ENCODE results near the gene ZFYVE26.

Gene ZFYVE26

DNA sequence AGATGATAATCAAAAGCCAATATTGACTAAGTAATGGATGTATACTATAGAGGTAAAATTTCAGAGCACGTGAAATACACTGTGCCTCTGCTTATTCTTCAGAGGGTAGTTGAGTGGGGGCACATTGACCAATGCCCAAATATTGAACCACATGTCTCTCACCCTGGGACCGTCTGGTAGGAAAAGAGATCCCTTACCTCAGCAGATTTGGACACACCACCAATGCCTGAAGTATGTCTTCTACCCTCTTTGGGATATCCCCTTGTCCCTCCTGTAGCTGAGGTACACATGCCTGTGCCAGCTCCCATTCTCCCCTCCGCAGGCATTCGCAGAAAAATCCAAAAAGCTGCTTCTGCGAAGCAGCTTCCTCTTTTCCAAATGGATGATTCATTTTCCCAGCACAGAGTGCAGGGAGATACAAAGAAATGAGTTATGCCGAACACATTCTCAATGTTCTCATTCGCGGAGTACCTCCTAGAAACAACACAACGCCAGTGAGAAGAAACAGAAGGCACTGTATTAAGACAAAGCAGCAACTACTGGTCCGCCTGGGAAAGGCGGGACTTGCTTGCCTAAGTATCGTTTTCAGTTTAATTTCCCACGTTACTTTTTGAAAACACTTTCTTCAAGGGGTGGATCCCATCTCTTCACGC, 691 bp downstream of the ZFYVE26 start:
- DNase-seq (ENCODE audit: low read depth in 2 of 2), result no peak

DNA sequence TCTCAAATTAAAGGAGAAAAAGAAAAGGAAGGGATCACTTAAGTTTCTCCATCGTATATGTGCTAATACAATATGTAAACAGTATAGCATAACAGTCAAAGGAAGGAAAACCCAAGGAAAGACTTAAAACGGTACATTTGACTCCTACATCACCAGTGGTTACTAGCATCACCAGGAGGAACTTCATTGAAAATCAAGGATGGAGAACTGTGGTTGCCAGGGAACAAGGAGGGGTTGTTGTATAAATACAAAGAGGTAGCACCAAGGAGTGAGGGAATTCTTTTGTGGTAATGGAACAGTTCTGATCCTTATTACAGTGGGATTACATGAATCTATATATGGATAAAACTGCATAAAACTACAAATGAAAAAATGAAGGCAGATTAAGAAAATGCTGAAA, 1.6 kb downstream of the ZFYVE26 start:
- no peak for DNase-seq (ENCODE audit: low read depth in 2 of 2)

DNA sequence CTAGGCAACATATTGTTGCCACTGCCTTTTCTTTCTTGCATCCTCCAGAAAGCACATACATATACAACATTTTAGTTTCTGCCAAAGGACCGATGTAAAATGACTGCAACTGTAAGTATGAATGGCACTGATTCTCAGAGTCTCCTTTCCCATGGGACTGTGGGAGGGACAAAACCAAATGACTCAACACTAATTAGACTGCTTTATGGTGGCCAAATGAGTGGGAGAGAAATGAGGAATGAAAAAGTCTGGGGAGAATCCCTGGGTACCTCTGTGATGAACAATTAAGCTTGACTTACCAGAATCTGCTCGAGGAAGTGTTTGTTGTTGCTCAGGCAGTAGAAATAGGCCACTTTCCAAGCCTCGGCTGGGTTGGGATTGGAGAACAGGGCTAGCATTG, 10.1 kb downstream of the ZFYVE26 start:
- DNase-seq (ENCODE audit: low read depth in 2 of 2), result no peak

DNA sequence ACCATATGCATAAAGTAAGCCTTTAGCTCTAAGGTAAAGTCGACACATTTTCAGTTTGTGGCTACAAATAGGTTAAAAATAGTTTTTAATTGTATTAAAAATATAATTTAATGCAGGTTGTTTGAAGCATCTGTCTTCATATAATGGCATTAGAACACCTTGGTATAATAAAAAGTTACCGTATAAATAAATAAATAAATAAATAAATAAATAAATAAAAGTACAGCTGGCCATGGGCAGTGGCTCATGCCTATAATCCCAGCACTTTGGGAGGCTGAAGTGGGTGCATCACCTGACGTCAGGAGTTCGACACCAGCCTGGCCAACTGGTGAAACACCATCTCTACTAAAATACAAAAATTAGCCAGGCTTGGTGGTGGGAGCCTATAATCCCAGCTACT, 15.6 kb downstream of the ZFYVE26 start:
- no peak for DNase-seq (ENCODE audit: low read depth in 2 of 2)

DNA sequence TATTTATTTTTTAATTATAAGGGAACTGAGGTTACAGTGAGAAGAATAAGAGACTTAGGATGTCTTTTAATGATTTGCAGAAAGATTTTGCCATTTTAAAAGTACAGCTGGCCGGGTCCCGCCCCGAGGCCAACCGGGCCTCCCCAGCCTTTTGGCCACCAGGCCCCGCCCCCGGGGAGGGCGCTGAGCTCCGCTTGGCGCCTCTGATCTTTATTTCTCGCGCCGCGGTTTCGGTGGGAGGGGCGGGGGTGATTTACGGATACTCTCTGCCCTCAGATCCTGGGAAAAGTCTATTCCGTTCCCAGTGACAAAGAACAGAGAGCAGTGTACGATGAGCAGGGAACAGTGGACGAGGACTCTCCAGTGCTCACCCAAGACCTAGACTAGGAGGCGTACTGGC, 17.7 kb downstream of the ZFYVE26 start:
- DNase-seq (ENCODE audit: low read depth in 2 of 2), result no peak

DNA sequence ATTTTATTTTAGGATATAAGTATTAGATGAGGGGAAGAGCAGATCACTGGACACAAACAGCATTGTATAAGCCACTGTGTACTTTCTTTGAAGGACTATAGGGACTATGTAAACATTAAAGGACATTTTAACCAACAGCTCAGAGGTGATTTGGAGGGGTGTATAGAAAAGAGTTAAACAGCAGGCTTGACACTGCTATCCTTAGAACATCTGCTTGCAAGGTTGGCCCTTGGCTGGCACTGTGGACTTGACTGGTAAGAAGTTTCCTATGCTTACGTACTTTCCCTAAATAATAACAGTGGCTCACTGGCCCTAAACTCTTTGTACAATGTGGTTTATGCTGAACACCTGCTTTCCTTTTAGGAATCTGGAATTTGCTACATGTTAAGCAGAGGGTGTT, 28.7 kb downstream of the ZFYVE26 start:
- no peak for DNase-seq (ENCODE audit: low read depth in 2 of 2)

DNA sequence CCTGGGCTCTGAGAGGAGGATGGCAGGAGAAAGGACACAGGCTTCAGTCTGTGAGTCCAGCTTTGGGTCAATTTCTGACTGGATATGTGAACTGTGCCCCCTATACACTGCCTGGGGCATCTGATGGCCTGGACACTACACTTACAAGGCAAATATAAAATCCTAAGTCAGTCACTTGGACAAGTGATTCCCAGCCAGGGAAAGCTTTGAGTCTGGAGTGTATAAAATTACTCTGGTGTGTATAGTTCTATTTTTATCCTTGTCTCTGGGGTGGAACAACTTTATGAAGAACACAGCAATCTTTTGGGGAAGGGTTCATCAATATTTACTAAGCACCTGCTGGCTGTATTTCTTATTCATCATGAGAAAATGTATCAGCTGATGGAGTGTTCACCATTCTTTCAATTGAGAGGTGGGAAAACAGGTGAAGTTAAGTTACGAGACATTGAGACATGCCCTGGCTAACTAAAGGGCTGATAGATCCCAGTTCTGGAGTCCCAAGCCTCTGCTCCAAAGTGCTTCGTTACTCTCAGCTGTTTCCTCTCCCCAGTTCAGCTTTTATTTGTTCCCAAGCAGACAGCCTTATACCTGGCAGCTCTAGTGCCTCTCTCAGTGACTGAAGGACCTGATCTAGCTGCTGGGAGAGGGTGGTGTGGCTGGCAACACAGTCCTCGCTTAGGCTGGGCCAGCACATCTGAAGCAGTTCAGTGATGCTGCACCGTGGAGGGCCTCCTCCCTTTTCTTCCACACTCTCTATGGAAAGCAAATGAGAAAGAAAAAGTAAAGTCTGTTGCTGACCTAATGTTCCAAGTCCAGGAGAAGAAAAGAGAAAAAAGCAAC, 30.9 kb downstream of the ZFYVE26 start:
- no peak for DNase-seq (ENCODE audit: low read depth in 2 of 2)

DNA sequence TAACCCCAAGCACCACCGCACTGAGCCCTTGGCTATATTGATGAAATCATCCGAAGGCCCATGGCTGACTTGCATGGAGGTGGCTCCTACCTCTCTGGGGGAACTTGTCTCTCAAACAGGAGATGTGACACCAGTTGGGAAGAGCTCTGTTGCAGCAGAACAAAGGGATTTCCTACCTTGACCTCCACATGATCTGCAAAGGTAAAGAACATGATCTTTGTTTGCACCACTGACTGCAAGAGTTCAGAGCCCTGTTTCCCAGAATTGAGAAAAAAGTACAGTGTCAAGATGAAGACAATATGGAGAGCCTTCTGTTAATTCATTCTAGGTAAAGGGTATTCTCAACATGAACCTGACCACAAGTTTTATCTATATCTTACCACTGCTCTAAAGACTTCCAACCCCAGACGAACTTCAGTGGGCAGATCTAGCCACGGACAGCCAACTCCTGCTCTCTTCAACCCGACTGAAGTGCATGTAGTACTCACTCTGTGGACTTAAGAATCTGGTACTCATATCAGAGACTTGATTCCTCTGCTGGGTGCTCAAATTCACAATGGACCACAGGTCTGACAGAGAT, 32.1 kb downstream of the ZFYVE26 start:
- no peak for DNase-seq (ENCODE audit: low read depth in 2 of 2)

DNA sequence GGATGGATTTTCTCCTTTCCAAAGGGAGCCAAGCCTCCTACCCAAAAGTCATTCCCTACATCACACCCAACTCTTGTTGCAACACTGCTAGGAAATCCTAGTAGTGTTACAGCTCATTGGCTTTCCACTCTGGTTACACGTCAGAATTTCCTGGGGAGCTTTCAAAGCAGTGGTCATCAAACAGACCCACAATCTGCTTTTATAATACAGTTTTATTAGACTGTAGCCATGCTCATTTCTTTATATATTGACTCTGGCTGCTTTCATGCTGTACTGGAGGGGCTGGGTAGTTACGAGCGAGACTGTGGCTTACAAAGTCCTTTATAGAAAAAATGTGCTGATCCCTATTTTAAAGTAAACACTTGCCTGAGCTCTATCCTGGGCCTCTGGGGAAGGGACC, 34.3 kb downstream of the ZFYVE26 start:
- no peak for DNase-seq (ENCODE audit: low read depth in 2 of 2)

DNA sequence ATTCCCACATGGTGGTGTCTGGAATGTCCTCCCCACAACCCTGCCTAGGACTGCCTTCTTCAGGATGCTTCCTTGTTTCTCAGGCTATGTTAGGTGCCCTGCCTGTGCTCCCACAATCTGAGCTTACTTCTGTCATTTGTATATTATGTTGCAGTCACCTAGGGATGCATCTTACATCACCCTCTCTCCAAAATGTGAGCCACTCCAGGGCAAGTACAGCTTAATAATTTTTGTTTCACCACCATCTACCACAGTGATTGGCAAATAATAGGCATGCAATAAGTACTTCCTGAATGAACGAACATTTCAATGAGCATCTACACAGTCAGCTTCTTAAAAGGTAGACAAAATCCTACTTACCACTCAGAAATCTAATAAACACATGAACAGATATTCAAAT, 37.6 kb downstream of the ZFYVE26 start:
- DNase-seq (ENCODE audit: low read depth in 2 of 2), result no peak

DNA sequence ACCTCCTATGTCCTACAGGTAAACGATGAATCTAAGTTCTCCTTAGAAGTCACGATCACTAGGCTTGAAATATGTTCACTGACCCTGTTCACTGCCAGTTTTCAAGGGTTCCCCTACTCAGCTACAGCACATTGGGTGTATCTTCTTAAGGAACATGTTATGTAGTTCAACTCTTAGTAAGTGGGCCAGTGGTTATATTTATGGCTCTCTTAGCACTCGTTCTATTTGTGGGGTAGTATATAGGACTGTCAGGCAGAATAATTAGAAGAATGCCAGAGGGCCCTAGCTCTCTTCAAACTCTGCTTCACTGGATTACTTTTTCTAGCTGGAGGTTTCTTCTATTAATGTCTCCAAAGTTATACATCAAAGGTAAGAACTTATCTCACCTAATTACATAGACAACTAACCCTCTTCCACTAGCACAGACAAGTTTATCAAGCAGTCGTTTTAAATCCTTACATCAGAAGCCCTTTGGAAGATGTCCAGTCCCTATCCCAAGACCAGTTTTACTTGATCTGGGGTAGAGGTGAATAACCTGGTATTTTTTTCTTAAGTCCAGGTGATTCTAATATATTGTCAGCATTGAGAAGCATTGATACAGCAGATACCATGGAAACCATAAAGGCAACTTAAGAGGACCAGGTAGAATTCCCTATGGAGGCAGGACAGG, 39.6 kb downstream of the ZFYVE26 start:
- DNase-seq (ENCODE audit: low read depth in 2 of 2), result no peak

DNA sequence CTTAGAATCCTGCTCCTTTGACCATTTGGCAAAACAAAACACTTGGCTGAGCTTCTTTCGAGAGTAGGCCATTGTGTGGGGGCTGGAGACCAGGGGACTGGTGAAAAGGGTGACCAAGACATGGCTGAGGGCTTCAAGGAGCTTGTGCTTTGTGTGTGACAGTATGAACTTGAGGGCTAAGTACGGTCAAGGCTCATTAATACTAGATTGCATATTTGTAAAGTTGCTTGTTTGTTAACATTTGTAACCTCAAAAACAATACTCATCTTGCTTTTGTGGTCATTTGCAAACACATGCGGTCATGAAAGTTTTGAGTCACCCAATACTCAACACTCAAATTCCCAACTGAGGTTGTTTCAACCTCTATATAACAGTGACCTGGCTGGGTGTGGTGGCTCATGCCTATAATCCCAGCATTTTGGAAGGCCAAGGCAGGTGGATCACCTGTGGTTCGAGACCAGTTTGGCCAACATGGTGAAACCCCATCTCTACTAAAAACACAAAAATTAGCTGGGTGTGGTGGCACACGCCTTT, 42.5 kb downstream of the ZFYVE26 start:
- DNase-seq (ENCODE audit: low read depth in 2 of 2), result no peak

DNA sequence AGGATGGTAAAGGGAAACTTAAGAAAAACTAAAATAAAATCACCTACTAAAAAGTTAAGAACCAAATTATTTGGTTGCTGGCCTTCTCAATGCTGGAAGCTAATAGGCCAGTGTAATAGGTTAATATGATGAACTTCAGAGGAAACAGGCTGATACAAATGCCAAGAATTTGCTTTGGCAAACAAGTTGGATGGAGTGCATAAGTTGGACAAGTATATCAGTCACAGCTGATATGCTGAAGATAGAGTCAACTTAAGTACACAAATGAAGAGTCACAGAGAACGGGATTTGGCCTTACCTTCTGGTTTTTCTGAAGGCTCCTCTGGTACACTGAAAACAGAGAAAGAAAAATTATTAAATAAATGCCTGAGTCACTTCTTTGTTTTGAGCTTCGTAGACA, 48.2 kb downstream of the ZFYVE26 start:
- DNase-seq (ENCODE audit: low read depth in 2 of 2), result no peak

DNA sequence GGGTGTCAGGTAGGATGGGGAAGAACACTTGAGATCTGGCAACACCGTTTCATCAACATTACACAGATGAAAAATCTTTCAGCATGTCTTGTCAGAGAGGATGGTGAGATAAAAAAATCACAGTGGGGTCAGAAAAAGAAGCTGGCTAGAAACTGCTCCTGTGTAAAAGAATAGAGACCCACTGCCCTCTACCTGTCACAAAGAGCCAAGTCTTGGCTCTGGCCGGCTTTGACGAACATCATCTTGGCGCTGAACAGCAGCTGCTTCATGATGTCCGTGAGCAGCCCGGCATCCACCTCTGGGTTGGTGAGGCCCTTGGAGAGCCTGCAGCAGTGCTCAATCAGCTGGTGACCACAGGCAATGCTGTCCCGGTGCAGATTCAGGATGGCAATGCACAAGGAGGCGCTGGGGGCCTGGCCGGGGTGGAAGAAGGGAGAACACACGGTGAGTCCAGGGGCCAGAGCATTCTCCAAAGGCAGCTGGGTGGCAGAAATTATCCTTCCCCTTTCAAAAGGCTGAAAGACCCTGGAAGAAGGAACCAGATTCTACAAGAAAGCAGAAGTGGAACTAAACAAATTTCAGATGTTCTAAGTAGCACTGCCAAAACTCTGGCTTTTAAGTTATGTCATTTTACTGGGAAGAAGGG, 50.2 kb downstream of the ZFYVE26 start:
- DNase-seq (ENCODE audit: low read depth in 2 of 2), result no peak

DNA sequence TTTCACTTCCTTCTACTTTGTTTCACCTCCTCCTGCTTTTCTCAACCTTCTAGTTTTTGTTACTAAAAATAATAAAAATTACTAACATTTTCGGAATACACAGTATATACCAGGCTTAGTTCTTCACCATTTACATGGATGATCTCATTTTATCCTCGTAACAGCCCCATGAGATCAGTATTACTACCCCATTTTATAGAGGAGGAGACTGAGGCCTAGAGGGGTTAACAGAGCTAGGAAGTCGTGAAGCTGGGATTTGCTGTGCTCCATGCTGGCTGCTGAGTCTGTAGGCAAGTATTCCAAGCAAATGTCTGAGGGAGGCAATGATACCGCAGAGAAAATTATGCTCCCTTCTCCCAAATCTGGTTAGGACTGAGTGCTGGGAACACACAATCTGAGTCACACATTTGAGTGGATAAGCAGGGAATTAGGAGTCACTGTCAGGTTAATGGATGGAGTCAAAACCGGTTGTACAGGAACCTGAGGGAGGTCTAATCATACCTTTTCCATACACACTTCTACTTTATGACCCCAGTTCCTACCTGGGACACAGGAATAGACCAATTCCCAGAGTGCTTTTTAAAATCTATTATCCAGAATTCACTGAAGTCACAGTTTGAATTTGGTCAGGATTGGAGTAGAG, 51.1 kb downstream of the ZFYVE26 start:
- DNase-seq (ENCODE audit: low read depth in 2 of 2), result no peak

DNA sequence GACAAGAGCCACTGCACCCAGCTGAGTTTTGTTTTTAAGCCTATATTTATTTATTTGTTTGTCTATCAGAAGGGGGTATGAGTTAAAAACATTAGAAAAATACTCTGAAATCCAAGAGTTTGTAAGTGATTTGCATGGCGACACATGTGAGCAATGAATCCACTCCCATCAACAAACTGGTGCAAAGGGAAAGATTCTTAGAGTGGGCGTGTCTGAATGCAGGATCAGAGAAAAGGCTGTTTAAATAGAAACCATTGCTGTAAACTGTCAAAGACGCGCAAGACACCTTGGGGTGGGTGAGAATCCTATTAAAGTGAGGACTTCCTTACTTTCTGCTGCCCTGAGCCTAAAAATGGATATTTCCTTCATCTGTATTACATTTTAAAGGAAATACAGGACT, 51.9 kb downstream of the ZFYVE26 start:
- DNase-seq (ENCODE audit: low read depth in 2 of 2), result no peak

DNA sequence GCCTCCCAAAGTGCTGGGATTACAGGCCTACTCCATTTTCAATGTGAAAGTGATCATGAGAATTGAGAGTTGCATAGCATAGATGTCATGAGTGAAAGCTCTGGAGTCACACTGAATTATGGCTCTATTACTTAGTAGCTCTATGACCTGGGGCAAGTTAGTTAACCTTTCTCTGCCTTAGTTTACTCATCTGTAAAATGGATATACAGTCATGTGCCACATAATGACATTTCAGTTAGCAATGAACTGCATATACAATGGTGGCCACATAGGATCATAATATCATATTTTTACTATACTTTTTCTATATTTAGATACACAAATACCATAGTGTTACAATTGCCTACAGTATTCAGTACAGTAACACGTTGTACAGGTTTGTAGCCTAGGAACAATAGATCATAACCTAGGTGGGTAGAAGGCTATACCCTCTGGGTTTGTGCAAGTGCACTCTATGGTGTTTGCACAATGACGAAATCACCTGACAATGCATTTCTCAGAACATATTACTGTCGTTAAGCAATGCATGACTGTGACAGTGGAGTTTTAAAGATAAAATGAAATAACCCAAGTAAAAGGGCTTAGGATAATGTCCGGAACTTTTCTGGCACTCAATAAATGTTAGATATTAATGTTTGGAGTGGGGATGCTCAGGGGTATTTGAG, 53.1 kb downstream of the ZFYVE26 start:
- no peak for DNase-seq (ENCODE audit: low read depth in 2 of 2)

DNA sequence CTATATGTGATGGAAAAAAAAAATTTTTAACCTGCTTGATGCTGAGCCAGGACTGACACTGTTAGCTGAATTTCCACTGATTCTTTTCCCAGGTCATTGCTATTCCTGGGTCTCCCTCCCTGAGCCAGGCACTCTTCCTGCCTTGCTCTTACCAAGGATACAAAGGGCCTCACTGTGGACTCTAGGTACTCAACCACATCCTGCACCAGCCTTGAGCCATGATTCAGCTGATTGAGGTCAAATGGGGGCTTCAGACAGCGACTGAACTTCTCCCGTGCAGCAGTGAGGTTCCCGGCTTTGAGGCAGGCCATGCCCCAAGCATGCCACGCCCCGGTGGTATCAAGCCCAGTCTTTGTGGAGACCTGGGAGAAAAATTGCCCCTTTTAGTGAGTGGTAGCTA, 54.3 kb downstream of the ZFYVE26 start:
- no peak for DNase-seq (ENCODE audit: low read depth in 2 of 2)

DNA sequence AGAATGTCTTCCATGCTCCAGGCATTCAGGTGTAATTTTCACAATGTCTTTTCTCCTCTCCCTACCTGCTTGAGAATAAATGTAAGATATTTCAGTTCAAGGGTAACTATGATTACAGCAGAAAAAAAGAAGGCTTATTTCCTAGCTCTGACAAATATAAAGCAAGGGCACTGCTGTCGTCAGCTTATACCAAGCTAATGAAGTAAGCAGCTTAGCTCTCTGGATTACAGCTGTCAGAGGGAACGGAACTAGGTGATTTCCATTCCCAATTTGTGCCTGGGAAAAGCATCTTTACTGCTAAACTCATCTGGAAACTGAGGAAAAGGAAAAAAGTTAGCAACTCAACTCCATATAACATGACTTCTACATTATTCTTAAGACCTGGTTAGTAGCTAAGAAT, 56.5 kb downstream of the ZFYVE26 start:
- DNase-seq (ENCODE audit: low read depth in 2 of 2), result no peak

DNA sequence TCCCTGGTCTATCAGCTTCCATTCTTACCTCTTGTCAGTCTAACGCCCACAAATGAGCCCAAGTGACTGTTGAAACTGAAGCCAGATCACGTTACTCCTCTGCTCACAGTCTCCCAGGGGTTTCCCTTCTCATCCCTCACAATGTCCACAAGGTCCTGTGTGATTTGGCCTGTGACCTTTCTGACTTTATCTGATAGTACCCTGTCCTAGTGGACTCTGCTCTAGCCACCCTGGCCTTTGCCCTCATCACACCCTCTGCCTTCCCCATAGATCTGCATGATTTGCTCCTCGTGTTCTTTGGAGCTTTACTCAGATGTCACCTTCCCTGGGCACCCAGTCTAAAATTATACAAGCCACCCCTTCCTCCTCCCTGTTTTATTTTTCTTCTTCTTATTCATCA, 59.2 kb downstream of the ZFYVE26 start:
- DNase-seq (ENCODE audit: low read depth in 2 of 2), result no peak

DNA sequence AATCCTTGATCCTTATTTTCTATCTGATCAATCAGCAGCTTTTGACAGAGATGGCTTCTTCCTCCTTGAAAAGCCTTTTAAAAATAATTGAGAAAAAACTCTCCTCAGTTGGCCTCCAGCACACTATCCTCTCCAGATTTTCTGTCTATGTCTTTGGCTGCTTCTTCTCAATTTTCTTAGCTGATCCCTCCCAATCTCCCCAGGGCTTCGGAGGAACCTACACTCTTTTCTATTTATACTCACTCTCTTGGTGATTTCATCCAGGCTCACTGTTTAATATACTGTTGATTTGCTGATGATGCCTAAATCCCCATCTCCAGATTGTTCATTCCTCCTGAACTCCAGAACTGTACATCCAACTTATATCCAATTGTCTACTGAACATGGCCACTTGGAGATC, 59.9 kb downstream of the ZFYVE26 start:
- no peak for DNase-seq (ENCODE audit: low read depth in 2 of 2)
